GM18498 (cell line): ENCODE data around the gene MAPK8IP3.
A peak's percentile ranks its signal among the peaks of the same experiment; 100 is the strongest.

Experiments used
- ATAC-seq: cut with Tn5 transposase; IDR thresholded peaks from one replicate; pipeline ENCODE4 v1.9.1; 2021; ENCODE audit warnings: mild to moderate bottlenecking, moderate library complexity; ENCODE audit not compliant: unreplicated experiment

Gene MAPK8IP3

DNA sequence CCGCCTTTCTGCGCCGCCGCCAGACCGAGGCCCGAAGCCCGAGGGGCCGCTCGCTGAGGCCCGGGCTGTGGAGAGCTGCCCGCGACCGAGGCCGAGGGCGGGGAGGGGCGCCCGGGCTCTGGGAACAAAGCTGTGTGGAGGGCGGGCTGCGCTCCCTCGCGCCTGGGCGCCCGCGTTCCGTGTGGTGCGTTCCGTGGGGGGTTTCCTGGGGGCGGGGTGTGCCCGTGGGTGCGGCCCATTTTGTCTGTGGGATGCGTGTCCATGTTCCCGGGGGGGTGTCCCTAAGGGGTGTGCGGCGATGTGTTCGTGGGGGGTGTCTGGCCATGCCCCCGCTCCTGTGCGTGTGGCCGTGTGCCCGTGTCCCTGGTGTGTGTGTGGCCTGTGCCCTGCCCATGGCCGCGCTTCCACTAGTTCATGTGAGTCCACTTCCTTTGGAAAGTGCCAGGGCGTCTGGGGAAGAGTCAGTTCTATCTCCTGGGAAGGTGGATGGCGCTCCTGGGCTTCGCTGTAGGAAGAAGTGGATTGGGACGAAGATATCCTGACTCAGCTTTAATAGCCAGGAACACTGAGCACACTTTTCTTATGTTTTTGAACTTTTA lies 27.4 kb upstream of the MAPK8IP3 start:
- ATAC-seq: peak; percentile 18

DNA sequence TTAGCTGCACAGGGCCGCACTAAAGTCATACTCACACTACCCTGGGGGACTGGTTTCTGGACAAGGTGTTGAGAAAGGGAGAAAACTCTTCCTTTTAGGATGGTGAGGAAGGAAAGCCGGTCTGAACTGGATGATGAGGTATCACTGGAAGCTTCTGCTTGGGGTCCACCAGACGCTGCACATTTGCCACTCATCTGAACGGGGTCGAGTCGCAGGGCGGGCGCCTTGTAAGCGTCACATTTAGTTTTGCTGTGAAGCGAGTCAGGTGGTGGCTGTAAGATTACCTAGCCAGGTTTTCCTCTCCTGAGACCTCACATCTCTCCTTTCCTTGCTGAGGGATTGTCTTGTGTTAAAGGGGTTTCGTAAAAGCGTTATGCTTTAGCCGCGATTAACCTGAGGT lies 25.6 kb upstream of the MAPK8IP3 start:
- no peak for ATAC-seq

DNA sequence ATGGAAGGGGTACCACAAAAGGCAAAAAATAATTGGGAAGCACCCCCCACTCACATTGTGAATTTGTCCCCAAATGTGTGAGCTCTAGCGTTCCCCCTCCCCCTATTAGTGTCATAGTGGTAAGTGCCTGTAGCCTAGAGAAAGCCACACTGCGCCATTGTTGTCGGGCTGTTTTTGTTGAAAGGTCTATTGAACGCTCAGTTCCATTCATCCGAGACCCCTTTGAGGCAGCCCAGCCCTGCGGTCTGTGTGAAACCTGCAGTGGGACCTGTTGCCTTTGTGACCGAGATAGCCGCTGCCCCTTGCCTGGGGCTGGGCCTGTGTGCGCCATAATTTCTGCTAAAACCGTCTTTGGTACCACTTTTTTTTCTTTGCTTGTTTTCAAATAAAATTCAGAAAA lies 25.0 kb upstream of the MAPK8IP3 start:
- ATAC-seq: no peak

DNA sequence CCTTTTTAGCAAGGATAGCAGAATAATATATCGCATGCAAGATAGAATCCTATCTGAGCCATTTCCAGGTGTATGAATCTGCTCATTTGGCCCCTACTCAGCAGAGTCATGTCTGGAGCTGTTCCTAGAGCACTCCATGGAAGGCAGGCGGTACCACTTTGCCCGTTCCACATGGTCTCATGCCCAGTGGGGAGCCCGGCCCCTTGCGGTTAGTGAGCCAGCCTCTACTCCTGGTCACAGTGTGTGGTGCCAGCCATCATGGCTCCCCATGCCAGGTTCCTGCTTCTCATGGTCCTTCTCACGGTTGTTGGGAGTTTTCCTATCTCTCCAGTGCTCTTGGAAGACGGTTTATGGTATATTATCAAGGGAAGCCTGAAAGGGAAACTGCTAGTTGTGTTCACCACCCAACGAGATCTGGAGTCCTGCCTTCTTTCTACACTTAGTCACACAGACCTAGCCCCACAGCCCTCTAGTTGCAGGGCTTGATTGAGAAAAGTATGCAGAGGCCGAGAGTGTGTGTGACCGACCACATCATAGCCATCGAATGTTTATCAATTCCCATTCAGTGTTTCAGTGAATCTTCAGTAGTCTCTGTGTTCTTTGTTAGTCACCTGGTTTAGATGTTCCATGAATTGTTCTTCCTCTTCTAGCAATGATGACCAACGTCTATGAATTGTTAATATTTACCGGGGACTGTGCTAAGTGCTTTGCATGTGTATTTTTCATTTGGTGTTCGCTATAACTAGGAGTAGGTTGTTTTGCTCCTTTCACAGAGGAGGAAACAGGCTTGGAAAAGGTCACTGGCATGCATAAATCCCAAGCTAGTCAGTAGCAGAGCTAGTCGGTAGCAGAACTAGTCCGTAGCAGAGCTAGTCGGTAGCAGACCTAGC lies 18.3 kb upstream of the MAPK8IP3 start:
- no peak for ATAC-seq

DNA sequence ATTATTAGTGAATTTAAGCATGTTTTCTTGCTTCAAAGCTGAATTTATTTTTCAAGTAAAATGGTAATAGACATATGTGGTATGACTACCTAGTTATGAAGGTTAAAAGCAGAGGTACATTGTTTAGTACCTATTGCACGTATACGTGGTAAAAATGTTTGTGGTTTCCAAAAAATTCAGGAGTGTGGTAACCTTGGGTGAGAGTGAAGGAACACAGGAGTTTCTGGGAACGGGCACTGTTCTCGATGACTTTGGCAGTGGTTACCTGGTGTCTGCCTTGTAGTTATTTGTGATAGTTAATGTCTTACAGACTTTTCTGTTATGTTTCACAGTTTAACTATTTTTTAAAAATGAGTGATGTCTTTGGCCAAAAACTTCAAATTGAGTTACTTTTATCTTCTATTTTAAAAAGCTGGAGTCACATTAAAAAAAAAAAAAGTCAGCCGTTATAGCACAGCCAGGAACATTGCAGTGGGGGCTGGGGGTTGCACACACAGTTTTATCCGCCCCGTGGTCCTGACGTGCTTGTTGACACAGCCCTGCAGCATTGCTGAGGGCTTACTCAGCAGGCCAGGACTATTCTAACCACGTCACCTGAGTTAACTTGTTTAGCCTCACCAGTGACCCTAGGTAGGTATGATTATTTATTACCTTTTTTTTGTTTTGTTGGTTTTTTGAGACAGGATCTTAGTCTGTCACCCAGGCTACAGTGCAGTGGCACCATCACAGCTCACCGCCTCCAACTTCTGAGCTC lies 17.0 kb upstream of the MAPK8IP3 start:
- no peak for ATAC-seq

DNA sequence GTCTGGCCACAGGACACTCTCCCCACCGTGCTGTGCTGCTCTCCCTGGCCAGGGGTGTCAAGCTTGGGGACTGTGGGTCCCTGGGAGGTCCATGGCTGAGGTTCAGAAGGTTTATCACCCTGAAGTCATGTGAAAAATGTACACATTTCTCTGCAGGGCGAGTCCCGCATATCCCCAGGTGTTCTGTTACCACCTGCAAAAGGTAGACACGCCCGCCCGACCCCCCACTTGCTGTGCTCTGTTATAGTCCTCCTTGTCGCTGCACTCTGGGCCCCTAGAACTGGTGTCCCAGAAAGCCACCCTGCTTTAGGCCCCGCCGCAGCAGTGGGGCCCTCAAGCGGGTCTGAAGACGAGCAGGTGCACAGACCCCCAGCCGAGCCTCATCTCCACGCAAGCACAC lies 16.1 kb upstream of the MAPK8IP3 start:
- no peak for ATAC-seq

DNA sequence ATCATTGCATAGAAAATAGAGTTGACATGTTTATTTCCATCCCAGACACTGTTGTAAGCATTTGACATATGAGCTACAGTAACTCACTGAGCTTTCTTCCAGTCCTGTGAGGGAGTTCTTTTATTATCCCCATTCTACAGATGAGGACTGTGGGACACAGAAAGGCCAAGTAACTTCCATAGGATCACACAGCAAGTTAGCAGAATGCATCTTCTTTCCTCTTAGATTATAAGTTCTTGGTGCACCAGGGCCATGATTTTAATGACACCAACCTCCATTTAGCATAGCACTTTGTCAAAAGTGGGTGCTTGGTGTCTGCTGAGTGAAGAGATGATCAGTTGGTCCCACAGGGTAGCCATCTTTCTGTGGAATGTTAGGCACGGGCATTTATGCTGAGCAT lies 15.2 kb upstream of the MAPK8IP3 start:
- no peak for ATAC-seq

DNA sequence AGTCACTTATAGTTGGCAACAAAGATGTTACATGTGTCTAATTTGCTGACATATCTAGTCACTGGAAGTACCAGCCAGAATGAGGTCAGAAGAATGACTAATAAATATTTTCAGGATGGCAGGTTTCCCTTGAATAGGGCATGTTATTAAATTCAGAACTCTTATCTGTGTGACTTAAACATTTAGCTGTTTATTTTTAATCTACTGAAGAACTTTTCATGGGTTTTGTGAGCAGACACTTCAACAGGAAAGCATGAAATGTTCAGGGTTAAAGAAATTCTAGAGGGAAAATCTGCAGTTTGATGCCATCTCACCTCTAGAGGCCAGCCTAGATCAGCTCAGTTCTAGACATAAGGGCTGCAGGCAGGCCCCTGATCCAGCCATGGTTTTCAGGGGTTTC lies 14.7 kb upstream of the MAPK8IP3 start:
- no peak for ATAC-seq

DNA sequence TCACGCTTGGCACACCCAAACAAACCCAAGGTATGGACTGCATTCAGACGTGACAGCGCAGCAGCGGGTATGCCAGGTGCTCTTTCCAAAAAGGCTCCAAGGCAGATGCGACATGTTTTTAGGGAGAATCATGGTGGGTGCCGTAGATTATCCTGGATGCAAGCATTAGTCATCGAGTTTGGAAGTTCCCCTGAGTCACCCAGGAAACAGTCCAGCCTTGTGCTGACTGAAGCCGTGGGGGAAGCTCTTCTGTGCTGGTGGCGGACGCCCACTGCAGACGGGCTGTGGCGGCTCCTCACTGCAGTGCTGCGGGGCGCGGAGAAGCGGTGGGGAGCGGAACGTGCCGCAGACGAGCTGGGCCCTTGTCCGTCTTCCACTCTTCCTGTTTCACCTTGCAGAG lies 14.0 kb upstream of the MAPK8IP3 start:
- ATAC-seq: no peak

DNA sequence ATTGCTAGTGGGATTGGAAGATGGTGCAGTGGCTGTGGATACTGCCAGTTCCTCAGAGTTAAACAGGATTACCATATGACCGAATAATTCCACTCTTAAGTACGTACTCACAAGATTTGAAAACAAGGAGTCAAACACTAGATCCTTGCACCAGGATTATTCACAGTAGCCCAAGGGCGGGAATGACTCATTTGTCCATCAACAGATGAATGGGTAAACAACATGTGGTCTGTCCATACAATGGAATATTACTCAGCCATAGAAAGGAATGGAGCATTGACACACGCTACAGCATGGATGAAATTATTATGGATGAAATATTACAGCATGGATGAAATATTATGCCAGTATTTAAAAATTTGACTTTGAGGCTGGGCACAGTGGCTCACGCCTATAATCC lies 9.1 kb upstream of the MAPK8IP3 start:
- ATAC-seq: no peak

DNA sequence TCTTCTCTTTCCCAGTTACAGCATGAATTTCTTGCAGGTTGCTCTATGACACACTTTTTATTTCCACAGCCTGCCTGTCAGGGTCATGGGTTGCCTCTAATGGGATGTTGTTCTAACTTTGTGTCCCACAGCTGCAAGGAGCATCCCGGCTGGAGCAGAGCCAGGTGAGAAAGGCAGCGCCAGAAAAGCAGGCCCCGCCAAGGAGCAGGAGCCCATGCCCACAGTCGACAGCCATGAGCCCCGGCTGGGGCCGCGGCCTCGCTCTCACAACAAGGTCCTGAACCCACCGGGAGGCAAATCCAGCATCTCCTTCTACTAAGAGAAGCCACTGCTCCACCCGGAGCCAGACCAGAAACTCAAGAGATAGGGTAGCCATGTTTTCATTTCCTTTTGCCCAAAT lies 7.3 kb upstream of the MAPK8IP3 start:
- no peak for ATAC-seq

DNA sequence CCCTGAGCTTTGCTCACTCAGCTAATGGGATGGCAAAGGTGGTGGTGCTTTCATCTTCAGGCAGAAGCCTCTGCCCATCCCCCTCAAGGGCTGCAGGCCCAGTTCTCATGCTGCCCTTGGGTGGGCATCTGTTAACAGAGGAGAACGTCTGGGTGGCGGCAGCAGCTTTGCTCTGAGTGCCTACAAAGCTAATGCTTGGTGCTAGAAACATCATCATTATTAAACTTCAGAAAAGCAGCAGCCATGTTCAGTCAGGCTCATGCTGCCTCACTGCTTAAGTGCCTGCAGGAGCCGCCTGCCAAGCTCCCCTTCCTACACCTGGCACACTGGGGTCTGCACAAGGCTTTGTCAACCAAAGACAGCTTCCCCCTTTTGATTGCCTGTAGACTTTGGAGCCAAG lies 5.7 kb upstream of the MAPK8IP3 start:
- ATAC-seq: no peak

DNA sequence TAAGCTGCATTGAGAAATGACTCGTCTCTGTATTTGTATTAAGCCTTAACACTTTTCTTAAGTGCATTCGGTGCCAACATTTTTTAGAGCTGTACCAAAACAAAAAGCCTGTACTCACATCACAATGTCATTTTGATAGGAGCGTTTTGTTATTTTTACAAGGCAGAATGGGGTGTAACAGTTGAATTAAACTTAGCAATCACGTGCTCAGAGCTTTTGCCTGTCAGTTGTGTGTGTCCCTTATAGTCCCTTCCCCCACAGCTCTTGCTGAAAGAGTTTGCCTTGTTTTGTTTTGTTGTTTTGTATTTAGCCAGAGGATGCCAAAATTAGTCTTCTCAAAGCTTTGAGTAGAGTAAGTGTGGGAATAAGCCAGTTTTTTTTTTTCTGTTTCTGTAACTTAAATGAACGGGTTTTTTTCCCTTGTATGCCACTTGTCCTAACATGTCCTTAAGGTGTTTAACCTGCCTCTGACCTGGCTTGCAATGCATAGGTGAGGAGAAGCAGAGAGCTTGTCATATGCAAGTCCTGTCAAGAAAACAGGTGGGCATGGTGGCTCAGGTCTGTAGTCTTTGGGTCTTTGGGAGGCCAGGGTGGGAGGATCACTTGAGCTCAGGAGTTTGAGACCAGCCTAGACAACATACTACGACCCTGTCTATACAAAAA lies 4.6 kb upstream of the MAPK8IP3 start:
- no peak for ATAC-seq

DNA sequence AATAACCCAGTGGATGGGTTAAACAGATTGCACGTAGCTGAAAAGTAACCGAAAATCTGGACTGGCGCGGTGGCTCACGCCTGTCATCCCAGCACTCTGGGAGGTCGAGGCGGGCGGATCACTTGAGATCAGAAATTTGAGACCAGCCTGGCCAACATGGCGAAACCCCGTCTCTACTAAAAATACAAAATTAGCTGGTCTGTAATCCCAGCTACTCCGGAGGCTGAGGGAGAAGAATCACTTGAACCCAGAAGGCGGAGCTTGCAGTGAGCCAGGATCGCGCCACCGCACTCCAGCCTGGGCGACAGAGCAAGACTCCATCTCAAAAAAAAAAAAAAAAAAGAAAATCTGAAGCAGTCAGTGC lies 689 bp upstream of the MAPK8IP3 start:
- peak; percentile 2 for ATAC-seq

DNA sequence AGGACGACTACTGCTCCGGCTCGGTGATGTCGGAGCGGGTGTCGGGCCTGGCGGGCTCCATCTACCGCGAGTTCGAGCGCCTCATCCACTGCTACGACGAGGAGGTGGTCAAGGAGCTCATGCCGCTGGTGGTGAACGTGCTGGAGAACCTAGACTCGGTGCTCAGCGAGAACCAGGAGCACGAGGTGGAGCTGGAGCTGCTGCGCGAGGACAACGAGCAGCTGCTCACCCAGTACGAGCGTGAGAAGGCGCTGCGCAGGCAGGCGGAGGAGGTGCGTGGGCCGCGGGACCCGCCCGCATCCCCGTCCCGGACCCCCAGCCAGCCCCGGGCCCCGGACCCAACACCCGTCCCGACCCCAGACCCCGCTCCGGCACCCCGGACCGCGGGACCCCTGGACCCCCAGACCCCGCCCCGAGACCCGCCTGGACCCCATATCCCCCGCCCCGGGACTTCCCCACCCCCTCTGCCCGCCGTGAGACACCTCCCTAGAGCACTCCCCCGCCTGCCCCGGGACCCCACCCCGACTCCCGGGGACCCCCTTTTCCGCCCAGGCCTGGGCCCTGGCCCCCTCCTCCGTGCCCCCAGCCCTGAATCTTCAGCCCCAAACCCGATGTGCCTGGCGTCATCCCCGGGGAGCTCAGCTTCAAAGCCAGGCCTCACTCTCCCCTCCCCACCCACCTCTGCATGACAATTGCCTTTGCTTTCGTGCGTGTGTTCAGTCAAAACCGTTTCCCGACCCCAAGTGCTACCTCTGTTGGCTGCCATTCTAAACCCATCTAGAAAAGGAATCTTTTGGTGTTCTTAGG lies 594 bp downstream of the MAPK8IP3 start:
- ATAC-seq: peak; percentile 26

DNA sequence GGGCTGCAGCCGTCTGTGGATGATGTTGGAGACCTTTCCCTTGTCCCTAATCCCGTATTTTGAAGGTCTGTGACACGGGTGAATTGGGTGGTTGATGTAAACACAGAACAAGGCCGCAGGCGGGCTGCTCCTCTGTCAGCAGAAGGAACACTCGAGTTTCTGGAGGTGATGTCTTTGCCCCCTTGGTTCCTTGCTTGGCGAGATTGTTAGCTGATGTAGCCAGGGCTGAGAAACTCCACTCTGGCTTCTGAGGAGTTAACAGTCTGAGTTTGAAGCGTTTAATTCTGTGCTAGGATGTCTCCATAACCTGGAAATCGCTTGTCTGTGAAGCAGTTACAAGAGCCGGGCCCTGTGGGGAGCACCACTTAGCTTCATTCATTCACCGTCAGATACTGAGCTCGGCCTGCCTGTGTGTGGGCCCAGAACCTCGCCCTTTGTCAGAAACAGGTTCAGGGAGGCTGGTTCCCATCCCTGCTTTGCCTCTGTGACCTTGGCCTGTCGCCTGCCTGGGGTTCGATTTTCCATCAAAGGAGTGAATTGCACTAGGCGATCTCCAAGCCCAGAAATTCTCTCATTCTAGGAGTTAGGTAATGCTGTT lies 1.3 kb downstream of the MAPK8IP3 start:
- ATAC-seq: no peak

DNA sequence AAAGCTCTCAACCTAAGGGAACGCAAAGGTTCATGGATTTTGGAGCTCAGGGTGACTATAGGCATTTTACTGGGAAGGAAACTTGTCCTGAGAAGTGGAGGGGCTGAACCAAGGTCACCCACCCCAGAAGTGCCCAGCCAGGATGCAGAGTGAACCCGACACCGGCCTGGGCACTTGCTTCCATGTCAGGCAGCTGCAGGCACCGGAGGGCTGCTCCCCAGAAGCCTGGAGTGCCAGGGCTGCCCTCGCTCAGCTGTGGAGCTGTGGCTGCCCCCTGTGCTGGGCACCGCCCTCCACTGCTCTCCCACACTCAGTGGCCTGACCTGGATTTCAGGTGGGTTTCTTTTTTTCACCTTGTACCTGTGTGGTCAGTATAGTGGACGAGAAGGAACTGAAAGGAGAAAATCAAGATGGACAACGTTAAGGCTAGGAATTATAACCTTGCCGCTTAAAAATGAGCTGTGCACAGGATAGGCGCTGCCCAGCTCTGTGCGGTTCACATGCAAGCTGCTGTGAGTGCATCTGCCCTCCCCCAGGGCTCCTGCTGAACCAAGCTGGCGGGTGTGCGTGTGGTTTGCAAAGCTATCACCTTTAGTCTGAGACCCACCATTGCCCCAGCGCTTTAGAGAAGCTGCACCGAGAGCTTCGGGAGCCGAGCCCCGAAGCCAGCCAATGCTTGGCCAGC lies 2.2 kb downstream of the MAPK8IP3 start:
- no peak for ATAC-seq

DNA sequence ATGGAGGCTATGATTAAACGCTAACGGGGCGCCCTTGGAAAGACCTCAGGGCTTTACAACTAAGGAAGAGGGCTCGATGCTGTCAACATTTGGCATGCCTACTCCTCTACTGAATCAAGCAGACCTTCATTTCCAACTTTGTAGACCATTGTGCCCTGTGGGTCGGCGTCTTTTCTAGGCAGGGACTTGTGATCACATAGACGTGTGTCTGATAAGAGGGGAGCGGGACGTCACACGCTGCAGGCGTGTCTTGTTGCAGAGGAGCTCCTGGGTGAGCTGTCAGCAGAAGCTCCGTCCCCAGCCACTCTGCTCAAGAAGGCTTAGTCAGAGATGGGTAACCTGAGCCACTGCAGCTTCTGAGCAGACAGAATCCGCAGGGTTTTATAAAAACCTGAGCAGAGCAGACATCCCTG lies 2.8 kb downstream of the MAPK8IP3 start:
- ATAC-seq: no peak

DNA sequence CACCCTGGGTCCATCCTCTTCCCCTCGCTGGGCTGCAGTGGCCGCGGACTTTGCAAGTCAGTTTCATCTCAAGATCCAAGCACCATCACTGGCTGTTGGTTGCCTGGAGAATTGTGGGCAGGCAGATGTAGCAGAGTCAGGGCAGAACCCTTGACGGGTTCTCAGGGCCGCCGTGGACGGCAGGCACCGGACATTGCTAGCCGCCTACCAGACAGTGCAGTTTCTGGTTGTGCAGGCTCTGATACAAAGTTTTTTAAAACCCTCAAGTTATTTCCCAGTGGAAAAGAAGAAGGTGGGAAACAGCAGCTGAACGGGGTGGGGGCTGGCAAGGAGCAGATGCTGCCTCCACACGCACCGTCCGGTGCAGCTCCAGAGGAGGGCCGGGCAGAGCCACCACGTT lies 3.4 kb downstream of the MAPK8IP3 start:
- no peak for ATAC-seq
